ENCODE data around the gene CCSER1.
"Not testable (repeated sequence)": the region's sequence is repeated elsewhere in the genome, so short reads cannot be mapped to it uniquely, and the experiment has no call there.

DNA sequence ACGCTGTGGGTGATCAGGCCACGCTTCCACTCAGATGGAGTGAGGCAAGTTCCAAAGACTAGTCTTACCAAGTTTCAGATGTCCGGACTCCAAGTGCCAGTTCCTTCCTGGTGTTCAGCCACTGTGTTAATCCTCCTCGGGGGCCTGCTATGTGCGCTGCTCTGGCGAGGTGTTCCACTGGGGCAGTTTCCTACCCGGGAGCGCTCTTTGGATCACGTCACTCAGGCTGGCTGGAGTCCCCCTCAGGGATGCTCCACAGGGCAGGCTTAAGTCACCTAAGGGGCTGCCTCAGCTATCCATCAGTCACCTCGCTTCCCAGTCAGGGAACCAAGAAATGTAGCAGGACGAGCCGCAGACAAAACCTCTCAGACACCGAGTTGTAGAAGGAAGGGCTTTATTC, 1231.4 kb downstream of the CCSER1 start:
- TF ChIP-seq, protein P1, sequence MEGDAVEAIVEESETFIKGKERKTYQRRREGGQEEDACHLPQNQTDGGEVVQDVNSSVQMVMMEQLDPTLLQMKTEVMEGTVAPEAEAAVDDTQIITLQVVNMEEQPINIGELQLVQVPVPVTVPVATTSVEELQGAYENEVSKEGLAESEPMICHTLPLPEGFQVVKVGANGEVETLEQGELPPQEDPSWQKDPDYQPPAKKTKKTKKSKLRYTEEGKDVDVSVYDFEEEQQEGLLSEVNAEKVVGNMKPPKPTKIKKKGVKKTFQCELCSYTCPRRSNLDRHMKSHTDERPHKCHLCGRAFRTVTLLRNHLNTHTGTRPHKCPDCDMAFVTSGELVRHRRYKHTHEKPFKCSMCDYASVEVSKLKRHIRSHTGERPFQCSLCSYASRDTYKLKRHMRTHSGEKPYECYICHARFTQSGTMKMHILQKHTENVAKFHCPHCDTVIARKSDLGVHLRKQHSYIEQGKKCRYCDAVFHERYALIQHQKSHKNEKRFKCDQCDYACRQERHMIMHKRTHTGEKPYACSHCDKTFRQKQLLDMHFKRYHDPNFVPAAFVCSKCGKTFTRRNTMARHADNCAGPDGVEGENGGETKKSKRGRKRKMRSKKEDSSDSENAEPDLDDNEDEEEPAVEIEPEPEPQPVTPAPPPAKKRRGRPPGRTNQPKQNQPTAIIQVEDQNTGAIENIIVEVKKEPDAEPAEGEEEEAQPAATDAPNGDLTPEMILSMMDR (IDR thresholded peaks at IDR 0.05 in 8 of 11, conservative IDR thresholded peaks at IDR 0.05 in 3 of 11): not testable (repeated sequence)
- not testable (repeated sequence) for TF ChIP-seq POLR2AphosphoS5 (IDR thresholded peaks at IDR 0.05)
